GM12891 (cell line): ENCODE data around the gene H2AZ2.

Source experiments
- PAX5 ChIP-seq: IDR thresholded peaks from 2 replicates; pipeline ENCODE4 v1.6.1; 2011; ENCODE audit warnings: low read length, moderate library complexity, mild to moderate bottlenecking; ENCODE audit not compliant: insufficient read depth, severe bottlenecking
- POLR2A ChIP-seq: IDR thresholded peaks from 2 replicates; pipeline ENCODE4 v1.6.1; 2011; ENCODE audit warnings: low read depth, low read length, control low read depth
- POLR2AphosphoS5 ChIP-seq: IDR thresholded peaks from 2 replicates; pipeline ENCODE4 v1.6.1; 2011; ENCODE audit warnings: low read depth, low read length, control low read depth
- POU2F2 ChIP-seq: IDR thresholded peaks from 2 replicates; pipeline ENCODE4 v1.6.1; 2011; ENCODE audit warnings: low read depth, mild to moderate bottlenecking, control low read depth, low read length, moderate library complexity
- SPI1 ChIP-seq: IDR thresholded peaks from 2 replicates; pipeline ENCODE4 v1.6.1; 2011; ENCODE audit warnings: low read depth, low read length, control low read depth
- TAF1 ChIP-seq: IDR thresholded peaks from 2 replicates; pipeline ENCODE4 v1.6.1; 2011; ENCODE audit warnings: low read depth, low read length, control low read depth

DNA sequence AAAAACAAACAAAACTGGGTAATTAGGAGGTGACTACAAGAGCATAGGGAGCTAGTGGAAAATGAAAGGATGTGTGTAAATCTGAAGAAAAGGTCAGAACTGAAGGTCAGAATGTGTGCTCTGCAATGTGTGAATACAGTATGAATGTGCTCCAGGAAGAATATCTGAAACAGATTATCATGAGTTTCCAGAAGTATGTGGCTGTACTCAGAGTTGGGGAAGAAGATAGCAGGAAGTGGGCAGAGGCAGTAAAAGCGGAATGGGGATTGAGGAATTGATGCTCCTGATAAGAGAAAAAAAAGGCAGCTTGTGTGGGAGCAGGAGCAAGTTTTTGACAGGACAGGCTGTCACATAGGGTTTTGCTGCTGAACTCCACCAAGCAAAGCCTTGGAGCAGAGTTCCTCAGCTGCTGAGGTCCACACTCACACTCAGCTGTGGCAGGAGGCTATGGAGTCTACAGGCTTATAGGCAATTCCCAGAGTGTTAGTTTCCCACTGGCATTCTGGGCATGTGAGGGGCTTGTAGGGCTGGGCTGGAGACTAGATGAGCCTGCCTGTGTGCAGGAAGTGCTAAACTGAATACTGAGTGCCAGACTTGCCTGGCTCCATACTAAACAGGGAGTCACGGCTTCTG, 22.9 kb downstream of the H2AZ2 start:
- TF ChIP-seq POLR2A (no peak), POLR2AphosphoS5 (no peak), TAF1 (no peak), SPI1 (no peak), POU2F2 (no peak), PAX5 (no peak)
